ENCODE measurements around the gene RPN2.

DNA sequence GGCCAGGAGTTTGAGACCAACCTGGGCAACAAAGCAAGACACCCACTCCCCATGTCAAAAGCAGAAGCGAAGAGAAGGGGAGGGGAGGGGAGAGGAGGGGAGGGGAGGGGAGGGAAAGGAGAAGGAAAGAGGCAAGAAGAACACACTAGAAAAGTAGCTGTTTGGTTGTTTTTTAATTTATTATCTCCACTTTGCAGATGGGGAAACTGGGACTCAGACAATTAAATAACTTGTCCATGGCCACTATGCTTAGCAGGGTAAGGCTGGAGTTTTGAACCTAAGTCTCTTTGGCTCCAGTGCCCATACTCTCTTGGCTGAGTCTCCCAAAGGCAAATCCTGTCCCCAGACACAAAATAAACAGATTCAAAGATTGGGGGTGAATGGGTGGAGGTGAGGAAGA, 94.9 kb downstream of the RPN2 start:
- TF ChIP-seq, protein P1, sequence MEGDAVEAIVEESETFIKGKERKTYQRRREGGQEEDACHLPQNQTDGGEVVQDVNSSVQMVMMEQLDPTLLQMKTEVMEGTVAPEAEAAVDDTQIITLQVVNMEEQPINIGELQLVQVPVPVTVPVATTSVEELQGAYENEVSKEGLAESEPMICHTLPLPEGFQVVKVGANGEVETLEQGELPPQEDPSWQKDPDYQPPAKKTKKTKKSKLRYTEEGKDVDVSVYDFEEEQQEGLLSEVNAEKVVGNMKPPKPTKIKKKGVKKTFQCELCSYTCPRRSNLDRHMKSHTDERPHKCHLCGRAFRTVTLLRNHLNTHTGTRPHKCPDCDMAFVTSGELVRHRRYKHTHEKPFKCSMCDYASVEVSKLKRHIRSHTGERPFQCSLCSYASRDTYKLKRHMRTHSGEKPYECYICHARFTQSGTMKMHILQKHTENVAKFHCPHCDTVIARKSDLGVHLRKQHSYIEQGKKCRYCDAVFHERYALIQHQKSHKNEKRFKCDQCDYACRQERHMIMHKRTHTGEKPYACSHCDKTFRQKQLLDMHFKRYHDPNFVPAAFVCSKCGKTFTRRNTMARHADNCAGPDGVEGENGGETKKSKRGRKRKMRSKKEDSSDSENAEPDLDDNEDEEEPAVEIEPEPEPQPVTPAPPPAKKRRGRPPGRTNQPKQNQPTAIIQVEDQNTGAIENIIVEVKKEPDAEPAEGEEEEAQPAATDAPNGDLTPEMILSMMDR (conservative IDR thresholded peaks at IDR 0.05; ENCODE audit: low read length) = no peak
- TF ChIP-seq EZH2phosphoT487 (IDR thresholded peaks at IDR 0.05; ENCODE audit: borderline replicate concordance, low read depth, low read length) = no peak
